Measurements from ENCODE around the gene CNGA1. TPM values are rescaled to one million over a fixed set of nuclear protein-coding genes. Genes with fewer than 3 reads are reported as not detected.

CNGA1 gene
- total RNA-seq, 1 donor from 2014 or later, result 2.0 TPM

- TF ChIP-seq POLR2AphosphoS5 (IDR thresholded peaks at IDR 0.05; ENCODE audit: insufficient read depth in 1 of 2, low read depth in 1 of 2) (no peak), CTCF (IDR thresholded peaks at IDR 0.05) (no peak), POLR2A (IDR thresholded peaks at IDR 0.05) (no peak)
- H3K27me3 ChIP-seq, result no peaks in the 10 kb centered on the region
- H3K4me1 ChIP-seq, result no peaks in the 10 kb centered on the region
- H3K9me3 ChIP-seq, result no peaks in the 10 kb centered on the region
- intact Hi-C loops (cut with DNase I), result no loop called here
- no peak overlapping the region for H3K4me3 ChIP-seq
- H3K27ac ChIP-seq, result no peak overlapping the region
- no peak for DNase-seq (ENCODE audit: extremely low spot score in 2 of 2)
- no peaks in the 10 kb centered on the region for H3K36me3 ChIP-seq
Observed at GRCh38 chr4:48024522-48024921, 8.0 kb upstream of the CNGA1 start.

DNA sequence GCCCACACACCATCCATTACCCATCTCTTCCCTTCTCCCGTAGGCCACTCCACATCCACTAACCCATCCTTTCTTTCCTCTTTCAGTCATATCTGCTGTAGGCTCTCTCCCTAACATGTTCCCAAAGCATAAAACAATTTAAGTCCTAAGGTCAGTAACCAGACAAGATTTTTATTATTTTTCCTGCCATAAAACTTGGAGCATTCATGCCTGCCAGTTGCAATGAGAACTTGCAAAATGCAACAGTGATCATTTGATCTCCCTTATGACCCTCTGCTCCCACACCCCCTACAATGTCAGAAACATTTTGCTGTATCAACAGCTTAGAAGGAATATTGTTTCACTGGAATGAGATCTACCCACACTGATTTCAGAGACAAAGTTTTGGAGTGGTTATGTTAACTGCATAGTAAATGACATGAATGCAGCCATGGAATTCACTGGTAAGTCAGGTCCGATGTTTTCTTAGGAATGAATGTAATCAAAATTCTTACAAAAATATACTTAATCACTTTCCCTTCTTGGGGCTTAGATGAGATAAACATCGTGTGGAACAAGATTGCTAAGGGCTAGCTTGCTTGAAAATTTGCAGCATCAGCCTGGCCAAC, 5.8 kb upstream of the CNGA1 start:
- DNase-seq (ENCODE audit: extremely low spot score in 2 of 2), result no peak
- Histone ChIP-seq H3K27ac (no peak overlapping the region), H3K9me3 (no peaks in the 10 kb centered on the region), H3K4me1 (peaks cover 5% of the 10 kb centered on the region), H3K36me3 (no peaks in the 10 kb centered on the region), H3K27me3 (no peaks in the 10 kb centered on the region), H3K4me3 (no peak overlapping the region)
- no peak for TF ChIP-seq POLR2A (IDR thresholded peaks at IDR 0.05)
- no peak for TF ChIP-seq POLR2AphosphoS5 (IDR thresholded peaks at IDR 0.05; ENCODE audit: insufficient read depth in 1 of 2, low read depth in 1 of 2)
- TF ChIP-seq CTCF (IDR thresholded peaks at IDR 0.05), result no peak
- intact Hi-C loops (cut with DNase I), result no loop called here

- intact Hi-C loops (cut with DNase I), result no loop called here
- H3K27me3 ChIP-seq, result no peaks in the 10 kb centered on the region
- H3K36me3 ChIP-seq, result no peaks in the 10 kb centered on the region
Observed at GRCh38 chr4:48021100-48021499, 4.6 kb upstream of the CNGA1 start.

DNA sequence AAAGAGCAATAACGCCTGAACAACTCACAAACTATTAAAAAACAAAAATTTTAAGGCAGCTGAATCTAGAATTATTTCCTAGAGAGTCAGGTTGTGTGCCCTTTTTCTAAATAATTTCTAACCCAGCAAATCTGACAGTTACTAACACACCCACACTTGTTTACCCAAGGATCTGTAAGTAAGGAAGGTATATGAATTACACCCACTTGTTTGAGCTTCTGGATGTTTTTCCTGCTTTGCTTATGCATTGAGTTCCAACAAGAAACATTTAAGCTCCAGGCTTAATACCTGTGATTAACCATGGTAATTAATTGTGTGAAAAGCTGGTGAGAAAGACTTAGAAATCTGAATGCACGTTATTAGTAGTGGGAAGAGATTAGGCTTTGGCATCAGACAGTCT, 1.6 kb upstream of the CNGA1 start:
- peak overlapping the region in 1 of 2 donors; percentile 59 for H3K4me3 ChIP-seq
- no peaks in the 10 kb centered on the region for H3K9me3 ChIP-seq
- no peak for DNase-seq (ENCODE audit: extremely low spot score in 2 of 2)
- no peak overlapping the region for H3K27ac ChIP-seq
- intact Hi-C loops (cut with DNase I), result no loop called here
- no peaks in the 10 kb centered on the region for H3K36me3 ChIP-seq
- TF ChIP-seq CTCF (IDR thresholded peaks at IDR 0.05) (no peak), POLR2A (IDR thresholded peaks at IDR 0.05) (no peak), POLR2AphosphoS5 (IDR thresholded peaks at IDR 0.05; ENCODE audit: insufficient read depth in 1 of 2, low read depth in 1 of 2) (no peak)
- peaks cover 19% of the 10 kb centered on the region for H3K4me1 ChIP-seq
- H3K27me3 ChIP-seq, result no peaks in the 10 kb centered on the region

More at GRCh38 chr4:48021100-48021499, 4.6 kb upstream of the CNGA1 start:
- no peak overlapping the region for H3K27ac ChIP-seq
- TF ChIP-seq POLR2A (IDR thresholded peaks at IDR 0.05) (no peak), CTCF (IDR thresholded peaks at IDR 0.05) (no peak), POLR2AphosphoS5 (IDR thresholded peaks at IDR 0.05; ENCODE audit: insufficient read depth in 1 of 2, low read depth in 1 of 2) (no peak)
- H3K4me3 ChIP-seq, result no peak overlapping the region
- DNase-seq (ENCODE audit: extremely low spot score in 2 of 2), result no peak
- H3K9me3 ChIP-seq, result no peaks in the 10 kb centered on the region
- H3K4me1 ChIP-seq, result peaks cover 17% of the 10 kb centered on the region

GRCh38 chr4:48017108-48017571, 659 bp upstream of the CNGA1 start:
- intact Hi-C loops (cut with DNase I), result no loop called here
- H3K36me3 ChIP-seq, result no peaks in the 10 kb centered on the region
- H3K27ac ChIP-seq, result peak overlapping the region; percentile 60
- TF ChIP-seq CTCF (IDR thresholded peaks at IDR 0.05) (no peak), POLR2A (IDR thresholded peaks at IDR 0.05) (no peak), POLR2AphosphoS5 (IDR thresholded peaks at IDR 0.05; ENCODE audit: insufficient read depth in 1 of 2, low read depth in 1 of 2) (peak in 1 of 2 donors; percentile 12)
- no peaks in the 10 kb centered on the region for H3K9me3 ChIP-seq
- H3K4me3 ChIP-seq, result peak overlapping the region; percentile 54 to 59
- peaks cover 19% of the 10 kb centered on the region for H3K4me1 ChIP-seq
- no peaks in the 10 kb centered on the region for H3K27me3 ChIP-seq
- no peak for DNase-seq (ENCODE audit: extremely low spot score in 2 of 2)
